GM18508 (cell line): ENCODE data around the gene REM1.
"Not testable (repeated sequence)": the region's sequence is repeated elsewhere in the genome, so short reads cannot be mapped to it uniquely, and the experiment has no call there.

Experiments used
- ATAC-seq: cut with Tn5 transposase; IDR thresholded peaks from one replicate; pipeline ENCODE4 v1.9.1; 2021; ENCODE audit warnings: moderate number of reproducible peaks; ENCODE audit not compliant: insufficient read depth, unreplicated experiment

REM1 gene

DNA sequence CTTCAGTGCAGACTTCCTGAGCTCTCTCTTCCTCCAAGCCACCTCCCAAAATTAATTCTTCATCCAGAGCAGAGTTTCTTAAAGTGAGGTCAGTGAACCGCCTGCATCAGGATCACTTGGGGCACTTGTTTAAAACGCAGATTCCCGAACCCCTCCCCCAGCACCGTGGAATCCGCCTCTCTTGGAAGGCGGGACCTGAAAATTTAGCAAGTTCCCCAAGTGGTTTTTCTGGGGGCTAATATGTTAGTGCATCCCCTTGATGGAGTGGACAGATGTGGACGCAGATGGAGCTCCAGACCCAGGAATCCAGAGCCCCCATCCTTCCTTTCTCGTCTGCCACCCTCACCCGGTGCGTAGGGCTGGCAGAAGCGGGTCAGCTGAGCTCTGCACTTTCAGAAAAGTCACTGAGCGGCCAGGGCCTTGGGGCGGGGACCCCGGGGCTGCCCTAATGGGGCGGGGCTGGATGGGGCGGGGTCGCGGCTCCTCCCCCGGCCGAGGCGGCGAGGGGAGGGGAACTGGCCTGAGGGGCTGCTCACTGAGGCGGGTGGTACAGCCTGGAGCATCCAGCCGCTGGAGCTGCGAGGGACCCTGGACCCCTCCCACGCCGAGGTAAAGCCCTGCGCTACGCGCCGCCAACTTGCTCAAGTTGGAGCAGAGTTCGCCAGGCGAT, at the start of gene REM1, which contains the start of gene DEFB124:
REM1 (plus strand) TSS at position 531 of the 670 bp plus-strand sequence. CDS start 1,158 bp downstream, outside the sequence.
DEFB124 (minus strand) TSS at position 370 of the 670 bp plus-strand sequence. CDS start 2,114 bp downstream, outside the sequence.
- ATAC-seq: no peak

DNA sequence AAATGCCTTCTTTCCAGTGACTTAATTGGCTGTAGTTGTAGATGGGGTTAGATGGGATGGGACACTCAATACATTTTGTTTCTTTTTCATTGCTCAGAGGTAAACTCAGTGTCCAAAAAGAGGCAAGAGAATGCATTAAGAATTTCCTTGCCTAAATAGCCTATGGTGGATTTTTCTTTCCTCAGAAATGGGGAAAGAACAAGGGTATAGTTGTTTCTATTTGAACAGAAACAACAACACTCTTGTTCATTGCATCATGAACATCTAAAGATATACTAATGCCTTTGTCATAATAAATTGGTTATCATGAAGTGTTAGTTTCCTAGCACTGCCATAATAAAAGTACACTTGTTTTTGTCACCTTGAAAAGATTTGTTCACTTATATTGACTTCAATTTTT, 49.3 kb upstream of the REM1 start:
- no peak for ATAC-seq

GRCh38 chr20:31426891-31427551, 48.1 kb upstream of the REM1 start:
- ATAC-seq: not testable (repeated sequence)

- ATAC-seq: not testable (repeated sequence)
These were observed 47.5 kb upstream of the REM1 start for GRCh38 chr20:31427576-31427975.

- no peak for ATAC-seq
These were observed 44.4 kb upstream of the REM1 start for GRCh38 chr20:31430568-31431115.

- ATAC-seq: no peak
These were observed 35.0 kb upstream of the REM1 start, which contains the start of gene DEFB123 for GRCh38 chr20:31440012-31440659. Gene DEFB123, plus strand, starts transcription at chr20:31440632. Its CDS starts 67 bp downstream, at chr20:31440699.

DNA sequence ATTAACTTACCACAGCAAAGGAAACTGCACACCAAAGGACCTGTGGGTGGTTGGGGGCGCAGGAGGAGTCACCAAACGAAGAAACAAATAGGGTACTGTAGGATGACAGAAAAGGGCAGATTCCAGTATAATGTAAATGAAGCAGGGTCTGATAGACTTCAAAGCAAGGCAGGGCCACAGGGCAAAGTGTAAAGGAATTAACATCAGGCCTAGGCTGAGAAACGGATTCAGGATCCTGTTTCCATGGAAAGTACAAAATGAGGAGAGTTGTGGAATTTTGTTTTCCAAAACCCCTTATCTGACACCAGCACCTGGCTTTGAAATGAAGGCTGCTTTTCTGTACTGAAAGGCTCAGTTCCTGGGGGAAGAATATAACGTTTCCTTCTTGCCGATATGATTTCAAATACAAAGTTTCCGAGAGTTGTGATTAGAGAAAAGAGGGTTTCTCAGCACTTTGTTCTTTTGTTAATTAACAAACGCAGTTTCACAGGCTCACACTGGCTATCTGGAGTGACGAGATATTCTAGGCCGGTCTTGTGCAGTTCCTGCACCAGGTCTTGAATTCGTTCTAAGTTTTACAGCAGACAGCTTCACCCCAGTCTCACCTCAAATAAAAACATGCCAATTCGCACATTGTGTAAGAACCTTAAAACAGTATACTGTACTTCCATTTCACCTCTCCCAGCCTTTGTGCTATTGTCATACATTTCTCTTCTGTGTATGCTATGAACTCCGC, 28.8 kb upstream of the REM1 start:
- no peak for ATAC-seq

DNA sequence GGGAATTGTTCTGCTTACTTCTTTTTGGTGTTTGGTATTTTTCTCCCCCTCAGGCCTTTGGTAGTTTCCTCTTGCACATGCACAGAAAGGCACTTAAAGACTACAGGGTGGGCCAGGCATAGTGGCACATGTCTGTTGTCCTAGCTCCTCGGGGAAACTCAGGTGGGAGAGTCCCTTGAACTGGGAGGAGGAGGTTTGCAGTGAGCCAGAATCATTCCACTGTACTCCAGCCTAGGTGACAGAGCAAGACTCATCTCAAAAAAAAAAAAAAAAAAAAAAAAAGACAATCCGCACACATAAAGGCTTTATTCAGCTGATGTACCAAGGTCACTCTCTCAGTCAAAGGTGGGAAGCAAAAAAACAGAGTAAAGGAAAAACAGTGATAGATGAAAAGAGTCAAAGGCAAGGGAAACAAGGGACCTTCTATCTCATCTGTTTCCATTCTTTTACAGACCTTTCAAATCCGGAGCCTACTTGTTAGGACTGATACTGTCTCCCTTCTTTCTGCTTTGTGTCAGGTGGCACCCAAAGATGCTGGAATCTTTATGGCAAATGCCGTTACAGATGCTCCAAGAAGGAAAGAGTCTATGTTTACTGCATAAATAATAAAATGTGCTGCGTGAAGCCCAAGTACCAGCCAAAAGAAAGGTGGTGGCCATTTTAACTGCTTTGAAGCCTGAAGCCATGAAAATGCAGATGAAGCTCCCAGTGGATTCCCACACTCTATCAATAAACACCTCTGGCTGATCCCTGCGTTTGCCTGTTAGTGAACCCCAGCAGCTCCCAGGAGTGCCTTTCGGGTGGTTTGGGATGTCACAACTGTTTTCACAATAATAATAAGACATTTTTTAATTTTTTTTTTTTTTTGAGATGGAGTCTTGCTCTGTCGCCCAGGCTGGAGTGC, 25.3 kb upstream of the REM1 start:
- no peak for ATAC-seq

DNA sequence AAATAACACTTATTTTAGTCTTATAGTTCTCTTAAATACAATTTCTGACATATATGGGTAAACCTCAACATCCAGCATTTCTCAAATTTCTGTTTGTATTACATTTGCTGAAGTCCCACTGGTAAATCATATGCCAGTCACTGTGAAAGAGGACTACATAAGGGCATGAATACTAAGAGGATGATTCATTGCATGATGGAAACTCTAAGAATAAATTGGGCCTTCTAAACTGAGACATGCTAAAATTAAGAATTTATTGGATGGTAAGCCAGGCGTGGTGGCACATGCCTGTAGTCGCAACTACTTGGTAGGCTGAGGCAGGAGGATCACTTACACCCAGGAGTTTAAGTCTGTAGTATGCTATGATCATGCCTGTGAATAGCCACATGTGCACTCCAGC, 22.5 kb upstream of the REM1 start:
- no peak for ATAC-seq

DNA sequence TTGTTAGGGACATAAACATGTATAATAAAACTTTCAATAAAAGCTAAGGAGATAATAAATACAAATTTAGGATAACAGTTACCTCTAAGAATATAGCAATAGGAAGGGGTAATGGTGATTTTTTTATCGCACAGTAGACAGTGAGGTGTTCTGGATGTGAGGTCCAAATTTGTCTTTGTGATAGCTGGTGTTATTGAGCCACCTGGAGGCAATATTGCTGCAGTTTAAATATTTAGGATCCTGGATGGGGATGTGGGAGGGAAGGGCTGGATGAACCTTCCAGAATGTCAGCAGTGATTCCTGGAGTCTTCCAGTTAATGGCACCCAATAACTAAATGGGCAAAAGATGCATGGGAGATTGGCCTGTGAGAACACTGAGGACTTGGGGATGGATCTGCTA, 20.7 kb upstream of the REM1 start:
- ATAC-seq: no peak

DNA sequence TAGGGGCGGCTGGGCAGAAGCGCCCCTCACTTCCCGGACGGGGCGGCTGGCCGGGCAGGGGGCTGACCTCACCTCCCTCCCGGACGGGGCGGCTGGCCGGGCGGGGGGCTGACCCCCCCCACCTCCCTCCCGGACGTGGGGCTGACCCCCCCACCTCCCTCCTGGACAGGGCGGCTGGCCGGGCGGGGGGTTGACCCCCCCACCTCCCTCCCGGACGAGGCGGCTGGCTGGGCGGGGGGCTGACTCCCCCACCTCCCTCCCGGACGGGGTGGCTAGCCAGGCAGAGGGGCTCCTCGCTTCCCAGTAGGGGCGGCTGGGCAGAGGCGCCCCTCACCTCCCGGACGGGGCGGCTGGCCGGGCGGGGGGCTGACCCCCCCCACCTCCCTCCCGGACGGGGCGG, 4.1 kb upstream of the REM1 start:
- not testable (repeated sequence) for ATAC-seq

- no peak for ATAC-seq
These were observed 2.4 kb upstream of the REM1 start for GRCh38 chr20:31472395-31473330.

GRCh38 chr20:31473331-31474096, 1.6 kb upstream of the REM1 start:
- ATAC-seq: peak; percentile 22

- ATAC-seq: peak; percentile 81
These were observed 1.0 kb upstream of the REM1 start for GRCh38 chr20:31474097-31474436.

- ATAC-seq: no peak
These were observed 595 bp downstream of the REM1 start for GRCh38 chr20:31475472-31476293.

DNA sequence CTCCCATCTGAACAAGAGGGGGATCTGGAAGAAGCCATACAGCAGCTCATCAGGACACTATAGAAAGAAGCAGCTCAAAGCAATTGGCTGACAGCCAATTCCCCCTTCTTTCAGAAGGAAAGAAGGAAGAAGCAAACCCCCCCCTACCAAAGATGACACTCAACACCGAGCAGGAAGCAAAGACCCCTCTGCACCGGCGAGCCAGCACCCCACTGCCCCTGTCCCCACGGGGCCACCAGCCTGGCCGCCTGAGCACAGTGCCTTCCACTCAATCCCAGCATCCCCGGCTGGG, 1.2 kb downstream of the REM1 start:
- no peak for ATAC-seq

- no peak for ATAC-seq
These were observed 1.6 kb downstream of the REM1 start for GRCh38 chr20:31476643-31477215.
